HepG2 (cell line): ENCODE results near the gene TNK1. TPM values are rescaled to one million over a fixed set of nuclear protein-coding genes. Genes with fewer than 3 reads are reported as not detected.

ENCODE experiments used
- ATF2 ChIP-seq: sonication (generic); formaldehyde crosslinking; IDR thresholded peaks from 2 replicates; pipeline ENCODE4 v1.4.0; 2020; ENCODE audit warnings: missing genetic modification reagents
- HIVEP1 ChIP-seq: sonication (generic); formaldehyde crosslinking; IDR thresholded peaks from 2 replicates; pipeline ENCODE4 v1.4.0; 2020; ENCODE audit warnings: mild to moderate bottlenecking, missing genetic modification reagents
- HNF1A ChIP-seq, 2 experiments: sonication (generic) in 1 of 2; formaldehyde crosslinking in 1 of 2; IDR thresholded peaks; 2 replicates each; pipeline versions ENCODE4 v1.4.0 to v1.6.1; 2016 to 2020; ENCODE audit warnings: borderline replicate concordance in 1 of 2, low read depth in 1 of 2, mild to moderate bottlenecking in 1 of 2, missing genetic modification reagents in 1 of 2
- IKZF1 ChIP-seq: fragments of 450-650 bp; IDR thresholded peaks from 2 replicates; pipeline ENCODE4 v1.7.1; 2016
- TP53 ChIP-seq: sonication (generic); formaldehyde crosslinking; conservative IDR thresholded peaks from 2 replicates; pipeline ENCODE4 v1.4.0; 2020; ENCODE audit warnings: missing genetic modification reagents
- USF2 ChIP-seq, 2 experiments: sonication (generic) in 1 of 2; formaldehyde crosslinking in 1 of 2; IDR thresholded peaks; 2 replicates each; pipeline versions ENCODE4 v1.5.1 to v1.6.1; 2011 to 2020; ENCODE audit warnings: borderline replicate concordance in 1 of 2, low read depth in 1 of 2, low read length in 1 of 2, mild to moderate bottlenecking in 1 of 2, missing genetic modification reagents in 1 of 2, moderate library complexity in 1 of 2
- ZFP36L2 ChIP-seq: sonication (generic); formaldehyde crosslinking; IDR thresholded peaks from 2 replicates; pipeline ENCODE4 v1.4.0; 2020; ENCODE audit warnings: missing genetic modification reagents
- ZNF101 ChIP-seq: sonication (generic); formaldehyde crosslinking; IDR thresholded peaks from 2 replicates; pipeline ENCODE4 v1.4.0; 2020; ENCODE audit warnings: mild to moderate bottlenecking, low read depth, missing genetic modification reagents, borderline replicate concordance
- ZNF24 ChIP-seq: fragments of 450-650 bp; IDR thresholded peaks from 2 replicates; pipeline ENCODE4 v1.6.1; 2017; ENCODE audit warnings: antibody characterized with exemption, mild to moderate bottlenecking
- ZNF468 ChIP-seq: sonication (generic); formaldehyde crosslinking; IDR thresholded peaks from 2 replicates; pipeline ENCODE4 v1.8.0; 2022; ENCODE audit warnings: mild to moderate bottlenecking, moderate library complexity, missing genetic modification reagents
- ZNF557 ChIP-seq: sonication (generic); formaldehyde crosslinking; IDR thresholded peaks from 2 replicates; pipeline ENCODE4 v1.4.0; 2020; ENCODE audit warnings: missing genetic modification reagents
- ZNF605 ChIP-seq: sonication (generic); formaldehyde crosslinking; IDR thresholded peaks from 2 replicates; pipeline ENCODE4 v1.8.0; 2022; ENCODE audit warnings: mild to moderate bottlenecking, missing genetic modification reagents
- polyA plus RNA-seq, 8 experiments: library from polyadenylated mRNA; depleted of rRNA in 3 of 8; stranded (reverse) in 7 of 8; unstranded in 1 of 8; fragments of >200 nt; fragmentation: Illumina TruSeq in 4 of 8; extraction: Trizol in 4 of 8; gene quantifications; 2 replicates each; pipeline versions ENCODE4 v1.2.1 to v1.2.3, GENCODE V29; 2011 to 2016; ENCODE audit warnings: low read depth in 4 of 8, missing spikeins in 1 of 8, mixed read lengths in 1 of 8; ENCODE audit not compliant: insufficient read depth in 1 of 8
- total RNA-seq, 5 experiments: library from RNA; depleted of rRNA; stranded (reverse); fragments of >200 nt; fragmentation: Illumina TruSeq; extraction: Trizol; gene quantifications; 2 replicates each; pipeline ENCODE4 v1.2.3, GENCODE V29; 2016; ENCODE audit warnings: low read depth in 1 of 5
- TF ChIP-seq, protein P1 (sequence below), 2 experiments: sonication (generic) in 1 of 2; formaldehyde crosslinking in 1 of 2; IDR thresholded peaks; 2 replicates each; pipeline versions ENCODE4 v1.6.1 to v1.9.0; 2014 to 2022; ENCODE audit warnings: antibody characterized with exemption in 1 of 2, borderline replicate concordance in 1 of 2, inconsistent platforms in 1 of 2, low read depth in 1 of 2, missing genetic modification reagents in 1 of 2

The TNK1 gene
- total and polyA plus RNA-seq, 2 of the 13 experiments (the other 11 are each of a cell fraction or from before 2014, with no cell fraction given): 2.0 to 3.5 TPM

GRCh38 chr17:7403977-7404736 is 23.3 kb downstream of the TNK1 start, which contains the start of gene TMEM256 (continued):
- 0 out of 2 replicates have a peak, but pooled peaks have one; percentile 9 for TF ChIP-seq HNF1A (IDR thresholded peaks at IDR 0.05; ENCODE audit: low read depth)
- TF ChIP-seq HNF1A (CRISPR knock-in tag; IDR thresholded peaks at IDR 0.05; ENCODE audit: borderline replicate concordance): no peak
- 0 out of 2 replicates have a peak, but pooled peaks have one; percentile 16 for TF ChIP-seq TP53 (CRISPR knock-in tag)
- TF ChIP-seq HIVEP1 (CRISPR knock-in tag): no peak
- TF ChIP-seq ZFP36L2 (CRISPR knock-in tag): no peak
- no peak for TF ChIP-seq ZNF101 (CRISPR knock-in tag)
- TF ChIP-seq, protein P1, sequence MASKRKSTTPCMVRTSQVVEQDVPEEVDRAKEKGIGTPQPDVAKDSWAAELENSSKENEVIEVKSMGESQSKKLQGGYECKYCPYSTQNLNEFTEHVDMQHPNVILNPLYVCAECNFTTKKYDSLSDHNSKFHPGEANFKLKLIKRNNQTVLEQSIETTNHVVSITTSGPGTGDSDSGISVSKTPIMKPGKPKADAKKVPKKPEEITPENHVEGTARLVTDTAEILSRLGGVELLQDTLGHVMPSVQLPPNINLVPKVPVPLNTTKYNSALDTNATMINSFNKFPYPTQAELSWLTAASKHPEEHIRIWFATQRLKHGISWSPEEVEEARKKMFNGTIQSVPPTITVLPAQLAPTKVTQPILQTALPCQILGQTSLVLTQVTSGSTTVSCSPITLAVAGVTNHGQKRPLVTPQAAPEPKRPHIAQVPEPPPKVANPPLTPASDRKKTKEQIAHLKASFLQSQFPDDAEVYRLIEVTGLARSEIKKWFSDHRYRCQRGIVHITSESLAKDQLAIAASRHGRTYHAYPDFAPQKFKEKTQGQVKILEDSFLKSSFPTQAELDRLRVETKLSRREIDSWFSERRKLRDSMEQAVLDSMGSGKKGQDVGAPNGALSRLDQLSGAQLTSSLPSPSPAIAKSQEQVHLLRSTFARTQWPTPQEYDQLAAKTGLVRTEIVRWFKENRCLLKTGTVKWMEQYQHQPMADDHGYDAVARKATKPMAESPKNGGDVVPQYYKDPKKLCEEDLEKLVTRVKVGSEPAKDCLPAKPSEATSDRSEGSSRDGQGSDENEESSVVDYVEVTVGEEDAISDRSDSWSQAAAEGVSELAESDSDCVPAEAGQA (IDR thresholded peaks at IDR 0.05; ENCODE audit: low read depth): no peak
- TF ChIP-seq, protein P1 (CRISPR knock-in tag; IDR thresholded peaks at IDR 0.05; ENCODE audit: borderline replicate concordance): no peak
- TF ChIP-seq ATF2: 0 out of 2 replicates have a peak, but pooled peaks have one; percentile 14
- TF ChIP-seq ZNF605 (CRISPR knock-in tag): peak; percentile 47; the same call in 1 of the 2 replicates
- no peak for TF ChIP-seq USF2 (IDR thresholded peaks at IDR 0.05; ENCODE audit: low read depth, low read length)
- no peak; the same call in 1 of the 2 replicates for TF ChIP-seq USF2 (CRISPR knock-in tag; IDR thresholded peaks at IDR 0.05; ENCODE audit: borderline replicate concordance)
- TF ChIP-seq ZNF557 (CRISPR knock-in tag): no peak
- no peak for TF ChIP-seq ZNF468 (CRISPR knock-in tag)
- no peak for TF ChIP-seq ZNF24
- TF ChIP-seq IKZF1: no peak
